Muscle layer of duodenum (tissue), 2 donors: ENCODE data around the gene OR51E1.

Experiments
- H3K27ac ChIP-seq: one replicate; pipeline ENCODE4 v1.7.0; 2013; ENCODE audit warnings: mild to moderate bottlenecking, low read length
- H3K27me3 ChIP-seq: one replicate; pipeline ENCODE4 v1.7.0; 2013; ENCODE audit warnings: low read depth, mild to moderate bottlenecking, control low read depth, low read length
- H3K36me3 ChIP-seq, 2 donors: one replicate each; pipeline ENCODE4 v1.7.0; 2013; ENCODE audit warnings: low read length in 2 of 2, control low read depth in 1 of 2, mild to moderate bottlenecking in 1 of 2; ENCODE audit not compliant: insufficient read depth in 2 of 2, control insufficient read depth in 1 of 2
- H3K4me1 ChIP-seq, 2 donors: one replicate each; pipeline ENCODE4 v1.7.0; 2013; ENCODE audit warnings: low read length in 2 of 2, mild to moderate bottlenecking in 2 of 2, control low read depth in 1 of 2, moderate library complexity in 1 of 2; ENCODE audit not compliant: insufficient read depth in 2 of 2, control insufficient read depth in 1 of 2
- H3K4me3 ChIP-seq, 2 donors: one replicate each; pipeline ENCODE4 v1.7.0; 2013; ENCODE audit warnings: low read length in 2 of 2, low read depth in 1 of 2, mild to moderate bottlenecking in 1 of 2
- H3K9me3 ChIP-seq, 2 donors: one replicate each; pipeline ENCODE4 v1.7.0; 2013; ENCODE audit warnings: low read length in 2 of 2, control low read depth in 1 of 2, mild to moderate bottlenecking in 1 of 2; ENCODE audit not compliant: control insufficient read depth in 1 of 2
- donor health status: healthy.

The OR51E1 gene

DNA sequence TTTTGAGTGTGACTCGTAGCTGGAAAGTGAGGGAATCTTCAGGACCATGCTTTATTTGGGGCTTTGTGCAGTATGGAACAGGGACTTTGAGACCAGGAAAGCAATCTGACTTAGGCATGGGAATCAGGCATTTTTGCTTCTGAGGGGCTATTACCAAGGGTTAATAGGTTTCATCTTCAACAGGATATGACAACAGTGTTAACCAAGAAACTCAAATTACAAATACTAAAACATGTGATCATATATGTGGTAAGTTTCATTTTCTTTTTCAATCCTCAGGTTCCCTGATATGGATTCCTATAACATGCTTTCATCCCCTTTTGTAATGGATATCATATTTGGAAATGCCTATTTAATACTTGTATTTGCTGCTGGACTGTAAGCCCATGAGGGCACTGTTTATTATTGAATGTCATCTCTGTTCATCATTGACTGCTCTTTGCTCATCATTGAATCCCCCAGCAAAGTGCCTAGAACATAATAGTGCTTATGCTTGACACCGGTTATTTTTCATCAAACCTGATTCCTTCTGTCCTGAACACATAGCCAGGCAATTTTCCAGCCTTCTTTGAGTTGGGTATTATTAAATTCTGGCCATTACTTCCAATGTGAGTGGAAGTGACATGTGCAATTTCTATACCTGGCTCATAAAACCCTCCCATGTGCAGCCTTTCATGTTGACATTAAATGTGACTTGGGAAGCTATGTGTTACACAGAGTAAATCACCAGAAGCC lies 11.0 kb downstream of the OR51E1 start:
- Histone ChIP-seq H3K27me3 (no peaks in the 10 kb centered on the region), H3K9me3 (no peaks in the 10 kb centered on the region), H3K4me3 (no peak overlapping the region), H3K36me3 (no peaks in the 10 kb centered on the region), H3K27ac (no peak overlapping the region), H3K4me1 (no peaks in the 10 kb centered on the region)

DNA sequence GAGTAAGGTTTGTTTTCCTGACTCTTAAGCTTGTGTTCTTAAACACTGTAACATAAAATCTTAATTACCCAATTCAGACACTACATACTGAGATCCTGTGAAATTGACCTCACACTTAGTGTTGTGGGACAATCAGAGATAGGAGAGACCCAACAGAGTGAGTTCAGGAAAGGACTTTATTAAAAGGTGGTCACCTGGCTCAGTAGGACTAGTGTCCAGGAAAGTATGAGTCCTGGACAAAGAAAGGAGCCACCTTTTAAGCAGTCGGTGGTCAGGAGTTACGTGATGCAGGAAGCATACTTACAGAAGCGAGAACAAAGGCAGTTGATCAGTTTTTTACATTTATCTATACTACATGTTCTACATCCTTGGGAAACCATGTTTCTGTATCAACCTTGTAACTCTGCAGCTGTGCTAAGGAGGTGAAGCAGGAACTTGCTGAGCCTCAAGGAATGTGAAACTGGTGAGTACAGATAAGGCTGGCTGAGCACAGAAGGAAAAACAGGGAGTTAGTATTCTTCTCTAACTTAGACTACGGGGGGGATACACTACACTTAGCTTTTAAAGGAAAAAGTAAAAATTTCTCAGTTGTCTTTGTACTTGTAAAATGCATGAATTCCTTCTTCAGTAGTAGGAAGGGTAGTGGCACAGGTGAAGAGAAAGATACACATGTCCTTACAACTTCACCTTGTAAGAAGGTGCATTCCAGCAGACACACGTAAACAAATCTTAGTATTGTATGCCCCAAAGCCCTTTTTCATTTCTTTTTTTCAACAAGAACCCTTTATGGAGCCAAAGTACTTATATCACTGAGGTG lies 15.1 kb downstream of the OR51E1 start:
- Histone ChIP-seq H3K9me3 (no peaks in the 10 kb centered on the region), H3K27ac (no peak overlapping the region), H3K4me3 (no peak overlapping the region), H3K36me3 (no peaks in the 10 kb centered on the region), H3K27me3 (no peaks in the 10 kb centered on the region), H3K4me1 (no peaks in the 10 kb centered on the region)

DNA sequence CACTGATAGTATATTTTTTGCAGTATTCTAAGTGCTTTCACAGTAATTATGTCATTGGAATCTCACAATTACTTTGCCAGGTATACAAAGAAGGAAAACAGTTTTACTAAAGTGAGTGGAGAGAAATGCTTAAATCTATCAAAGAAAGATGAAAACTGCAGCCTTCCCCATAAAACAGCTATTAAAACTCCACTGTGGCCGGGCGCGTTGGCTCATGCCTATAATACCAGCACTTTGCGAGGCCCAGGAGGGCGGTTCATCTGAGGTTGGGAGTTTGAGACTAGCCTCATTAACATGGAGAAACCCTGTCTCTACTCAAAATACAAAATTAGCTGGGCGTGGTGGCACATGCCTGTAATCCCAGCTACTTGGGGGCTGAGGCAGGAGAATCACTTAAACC lies 19.1 kb downstream of the OR51E1 start:
- no peaks in the 10 kb centered on the region for H3K4me1 ChIP-seq
- no peak overlapping the region for H3K27ac ChIP-seq
- no peak overlapping the region for H3K4me3 ChIP-seq
- H3K36me3 ChIP-seq = no peaks in the 10 kb centered on the region
- H3K27me3 ChIP-seq = no peaks in the 10 kb centered on the region
- H3K9me3 ChIP-seq = no peaks in the 10 kb centered on the region

DNA sequence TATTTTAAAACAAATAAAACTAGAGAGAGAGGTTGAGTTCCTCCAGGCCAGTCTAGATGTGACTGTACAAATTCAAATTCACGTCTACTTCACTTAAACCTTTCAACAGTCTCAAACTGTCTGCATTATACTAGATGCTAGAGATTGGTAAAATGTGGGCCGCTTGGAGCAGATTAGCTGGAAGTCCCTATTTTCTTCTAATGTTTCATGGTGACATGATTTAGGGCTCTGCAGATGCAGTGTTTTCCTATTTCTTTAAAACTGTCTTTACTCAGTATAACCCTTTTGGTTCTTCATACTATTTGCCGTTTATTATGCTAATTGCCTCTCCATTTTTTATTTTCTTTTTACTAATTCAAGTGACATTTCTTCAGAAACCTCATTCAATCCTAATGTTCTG lies 20.4 kb downstream of the OR51E1 start:
- Histone ChIP-seq H3K27ac (no peak overlapping the region), H3K36me3 (no peaks in the 10 kb centered on the region), H3K4me3 (no peak overlapping the region), H3K4me1 (no peaks in the 10 kb centered on the region), H3K9me3 (no peaks in the 10 kb centered on the region), H3K27me3 (no peaks in the 10 kb centered on the region)

DNA sequence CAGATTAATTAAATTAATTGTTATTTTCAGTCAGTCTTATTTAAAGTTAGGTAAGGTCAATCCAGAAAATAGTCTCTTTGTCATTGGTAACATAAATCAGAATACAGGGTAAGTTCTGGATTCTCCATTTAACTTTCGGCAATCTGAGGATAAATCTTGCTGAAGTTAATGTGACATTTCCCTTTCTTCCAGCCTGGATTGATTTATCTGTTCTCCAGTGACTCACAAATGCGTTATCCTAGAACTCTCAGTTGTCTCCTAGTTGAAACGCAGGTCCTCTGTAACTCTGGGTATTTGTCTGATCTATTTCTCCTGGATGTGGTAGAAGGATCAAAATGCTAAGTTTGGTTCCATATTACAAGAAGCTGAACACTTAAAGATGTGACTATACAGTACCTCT lies 21.0 kb downstream of the OR51E1 start:
- Histone ChIP-seq H3K27me3 (no peaks in the 10 kb centered on the region), H3K4me3 (no peak overlapping the region), H3K4me1 (no peaks in the 10 kb centered on the region), H3K27ac (no peak overlapping the region), H3K36me3 (no peaks in the 10 kb centered on the region), H3K9me3 (no peaks in the 10 kb centered on the region)

DNA sequence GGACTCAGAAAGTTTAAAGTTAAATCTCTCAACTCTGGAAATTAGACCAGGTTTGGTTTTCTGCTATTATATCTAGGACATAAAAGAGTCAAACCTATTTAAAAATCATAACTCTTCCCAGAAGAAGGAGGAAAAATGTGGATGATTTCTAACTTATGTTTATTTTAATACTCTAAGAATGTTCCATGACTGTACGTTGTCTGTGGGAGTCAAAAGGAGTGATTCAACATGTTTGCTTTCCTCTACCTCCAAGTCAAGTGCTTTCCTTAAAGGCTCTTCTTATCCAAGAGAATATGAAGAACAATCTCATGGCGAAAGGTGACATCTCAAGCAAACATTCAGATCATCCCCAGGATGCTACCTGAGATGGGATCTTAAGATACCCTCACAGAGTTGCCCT lies 21.6 kb downstream of the OR51E1 start:
- no peaks in the 10 kb centered on the region for H3K4me1 ChIP-seq
- no peak overlapping the region for H3K27ac ChIP-seq
- H3K36me3 ChIP-seq = no peaks in the 10 kb centered on the region
- H3K4me3 ChIP-seq = no peak overlapping the region
- no peaks in the 10 kb centered on the region for H3K9me3 ChIP-seq
- no peaks in the 10 kb centered on the region for H3K27me3 ChIP-seq

DNA sequence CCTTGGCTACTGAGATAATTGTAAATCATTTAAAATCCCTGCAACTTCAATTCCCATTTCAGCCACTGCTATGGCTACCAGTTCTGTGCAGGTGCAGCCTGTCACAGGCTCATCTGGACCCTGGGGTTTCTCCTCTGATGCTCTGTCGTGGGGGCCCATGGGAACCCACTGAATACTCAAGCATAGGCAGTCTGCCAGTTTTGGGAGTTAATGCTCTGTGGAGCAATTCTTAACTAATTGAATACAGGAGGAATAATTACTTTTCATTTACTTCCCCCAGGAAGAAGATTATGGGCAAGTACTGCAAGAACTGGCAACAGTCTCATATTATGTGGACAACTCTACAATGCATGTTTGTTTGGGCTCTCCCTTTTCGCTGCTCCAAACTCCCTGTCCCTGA lies 28.0 kb downstream of the OR51E1 start:
- Histone ChIP-seq H3K4me3 (no peak overlapping the region), H3K9me3 (no peaks in the 10 kb centered on the region), H3K27me3 (no peaks in the 10 kb centered on the region), H3K27ac (no peak overlapping the region), H3K4me1 (no peaks in the 10 kb centered on the region), H3K36me3 (no peaks in the 10 kb centered on the region)

DNA sequence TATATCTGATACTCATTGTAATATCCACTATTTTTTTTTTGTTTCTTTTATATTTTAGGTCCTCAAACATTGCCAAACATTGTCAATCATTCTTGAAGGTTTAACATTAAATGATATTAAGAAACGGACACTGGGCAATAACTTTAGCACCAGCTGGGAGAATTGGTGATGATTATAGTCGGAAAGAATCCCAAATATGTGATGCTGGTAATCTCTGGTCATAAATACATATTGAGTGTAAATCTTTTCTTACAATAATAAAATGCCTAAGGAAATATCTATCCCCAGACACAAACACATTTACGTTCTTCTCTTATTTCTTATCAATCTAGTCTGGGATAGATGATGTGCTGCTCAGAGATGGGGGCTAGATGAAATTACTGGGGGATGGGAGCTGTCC lies 28.7 kb downstream of the OR51E1 start:
- H3K4me3 ChIP-seq = no peak overlapping the region
- H3K27ac ChIP-seq = no peak overlapping the region
- H3K4me1 ChIP-seq = no peaks in the 10 kb centered on the region
- H3K27me3 ChIP-seq = no peaks in the 10 kb centered on the region
- no peaks in the 10 kb centered on the region for H3K9me3 ChIP-seq
- no peaks in the 10 kb centered on the region for H3K36me3 ChIP-seq

DNA sequence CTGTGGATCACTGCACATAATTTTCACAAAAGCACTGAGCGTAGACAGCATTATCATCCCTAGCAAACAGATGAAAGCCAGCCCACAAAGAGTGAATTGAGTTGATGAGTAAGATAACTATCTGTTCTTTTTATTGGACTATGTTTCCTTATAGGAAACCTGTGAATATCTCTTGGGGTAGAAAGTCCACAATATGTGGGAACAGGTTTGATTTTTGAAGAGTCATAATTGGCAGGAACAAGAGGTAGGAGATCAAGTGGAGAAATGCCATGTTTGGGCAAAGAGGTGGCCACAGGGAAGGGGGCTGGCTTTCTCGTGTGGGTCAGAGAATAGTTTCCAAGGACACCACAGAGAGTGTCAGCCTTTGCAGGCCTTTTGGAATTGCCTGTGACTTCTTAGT lies 30.0 kb downstream of the OR51E1 start:
- Histone ChIP-seq H3K36me3 (no peaks in the 10 kb centered on the region), H3K27me3 (no peaks in the 10 kb centered on the region), H3K27ac (no peak overlapping the region), H3K4me1 (no peaks in the 10 kb centered on the region), H3K4me3 (no peak overlapping the region), H3K9me3 (no peaks in the 10 kb centered on the region)

DNA sequence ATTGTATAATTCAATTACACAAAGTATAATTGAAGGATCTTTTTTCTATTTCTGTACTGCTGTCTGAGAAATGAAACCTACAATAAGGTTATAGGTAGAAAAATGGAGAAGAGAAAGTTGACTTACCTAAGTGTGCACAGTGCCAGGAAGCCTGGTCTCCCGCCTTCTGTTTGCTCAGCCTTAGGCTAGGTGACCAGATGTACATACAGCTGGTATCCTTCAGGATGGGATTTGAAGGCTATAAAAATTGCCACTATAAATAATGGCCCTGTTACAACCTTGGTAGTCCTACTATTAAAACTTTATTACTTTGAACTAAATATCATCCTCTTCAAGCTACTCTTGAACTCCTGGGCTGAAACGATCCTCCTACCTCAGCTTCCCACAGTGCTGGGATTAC lies 34.2 kb downstream of the OR51E1 start:
- H3K36me3 ChIP-seq = no peaks in the 10 kb centered on the region
- H3K9me3 ChIP-seq = no peaks in the 10 kb centered on the region
- H3K27me3 ChIP-seq = no peaks in the 10 kb centered on the region
- no peak overlapping the region for H3K27ac ChIP-seq
- no peak overlapping the region for H3K4me3 ChIP-seq
- no peaks in the 10 kb centered on the region for H3K4me1 ChIP-seq

DNA sequence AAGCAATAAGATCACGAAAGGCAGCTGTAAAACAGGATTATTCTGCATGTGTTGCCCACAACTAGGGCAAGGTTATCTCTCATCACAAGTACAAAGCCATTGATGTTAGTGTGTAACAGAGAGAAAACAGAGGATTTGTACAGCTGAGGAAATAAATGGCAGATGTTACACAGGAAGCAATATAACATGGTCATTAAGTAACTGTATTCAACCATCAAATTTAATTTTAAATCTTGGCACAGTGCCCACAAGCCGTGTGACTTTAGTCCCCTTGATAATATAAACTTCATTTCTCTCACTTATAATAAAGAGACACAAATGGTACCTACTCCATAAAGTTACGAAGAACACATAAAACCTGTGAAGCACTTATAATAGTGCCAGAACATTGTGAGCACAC lies 36.6 kb downstream of the OR51E1 start:
- H3K4me3 ChIP-seq = no peak overlapping the region
- H3K36me3 ChIP-seq = no peaks in the 10 kb centered on the region
- H3K9me3 ChIP-seq = no peaks in the 10 kb centered on the region
- no peaks in the 10 kb centered on the region for H3K4me1 ChIP-seq
- H3K27me3 ChIP-seq = no peaks in the 10 kb centered on the region
- H3K27ac ChIP-seq = no peak overlapping the region
